DMS79 treated with DMSO at 0.1 percent for 48 hours (cell line): ENCODE data around the gene FBXL7.

Source experiments
- DNase-seq: peaks from one replicate; lab custom pipeline; 2025; lab: John Stamatoyannopoulos, UW

FBXL7 gene

DNA sequence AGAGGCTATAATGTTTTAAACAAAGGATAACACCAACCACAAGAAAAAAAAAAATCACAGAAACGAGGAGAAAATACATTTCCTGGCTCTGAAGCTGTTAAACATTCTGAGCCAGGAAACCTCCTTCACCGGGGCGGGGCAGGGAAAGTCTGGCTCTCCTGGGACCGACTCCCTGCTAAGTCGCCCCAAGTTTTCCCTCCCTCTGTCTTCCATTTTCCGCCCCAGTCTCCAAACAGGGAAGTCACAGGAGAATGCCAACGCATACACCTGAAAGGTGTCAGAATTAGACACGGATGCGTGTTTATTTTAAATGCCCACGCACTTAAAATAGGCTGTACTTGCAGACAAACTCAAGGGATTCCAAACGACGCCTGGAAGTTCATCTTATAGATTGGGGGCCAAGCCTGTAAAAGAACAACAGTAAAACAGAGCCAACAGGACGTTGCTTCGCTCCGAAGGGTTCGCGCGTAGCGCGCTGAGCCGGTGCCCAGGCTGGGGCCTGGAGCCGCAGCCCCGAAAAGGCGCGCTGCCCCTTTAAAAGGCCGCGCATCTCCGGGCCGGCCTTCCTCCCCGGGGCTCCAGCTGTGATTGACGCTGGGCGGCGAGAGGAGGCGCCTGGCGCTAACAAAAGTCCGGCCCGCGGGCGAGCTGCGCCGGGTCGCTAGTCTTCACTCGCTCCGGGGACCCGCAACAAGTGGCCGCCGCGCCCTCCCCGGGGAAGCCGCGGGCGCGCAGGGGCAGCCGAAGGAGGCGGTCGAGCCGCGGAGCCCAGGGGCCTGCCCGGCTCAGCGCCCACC lies at the start of gene FBXL7:
TSS of gene FBXL7 (plus strand) at position 653 of the 797 bp plus-strand sequence.
- no peak for DNase-seq

DNA sequence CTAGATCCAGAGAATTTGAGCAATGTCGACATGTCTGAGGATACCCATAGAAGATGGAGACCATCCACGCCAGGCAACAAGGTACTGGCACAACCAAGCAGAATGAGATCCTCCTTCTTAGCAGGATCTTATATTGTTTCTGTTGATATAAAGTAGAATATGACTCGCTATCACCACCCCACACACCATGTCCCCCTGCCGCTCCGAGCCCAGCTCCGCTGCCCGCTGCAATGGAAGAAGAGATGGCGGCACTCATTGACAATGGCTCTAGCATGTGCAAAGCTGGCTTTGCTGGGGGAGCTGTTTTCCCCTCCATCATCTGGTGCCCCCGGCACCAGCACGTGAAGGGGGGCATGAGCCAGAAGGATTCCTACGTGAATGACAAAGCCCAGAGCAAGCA lies 49.5 kb upstream of the FBXL7 start:
- DNase-seq: no peak

DNA sequence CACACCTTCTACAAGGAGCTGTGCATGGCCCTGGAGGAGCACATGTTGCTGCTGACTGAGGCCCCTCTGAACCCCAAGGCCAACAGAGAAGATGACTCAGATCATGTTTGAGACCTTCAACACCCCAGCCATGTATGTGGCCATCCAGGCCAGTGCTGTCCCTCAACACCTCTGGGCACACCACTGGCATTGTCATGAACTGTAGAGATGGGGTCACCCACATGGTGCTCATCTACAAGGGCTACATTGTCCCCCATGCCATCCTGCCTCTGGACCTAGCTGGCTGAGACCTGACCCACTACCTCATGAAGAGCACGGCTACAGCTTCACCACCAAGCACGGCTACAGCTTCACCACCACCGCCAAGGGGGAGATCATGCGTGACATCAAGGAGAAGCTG lies 49.0 kb upstream of the FBXL7 start:
- no peak for DNase-seq

DNA sequence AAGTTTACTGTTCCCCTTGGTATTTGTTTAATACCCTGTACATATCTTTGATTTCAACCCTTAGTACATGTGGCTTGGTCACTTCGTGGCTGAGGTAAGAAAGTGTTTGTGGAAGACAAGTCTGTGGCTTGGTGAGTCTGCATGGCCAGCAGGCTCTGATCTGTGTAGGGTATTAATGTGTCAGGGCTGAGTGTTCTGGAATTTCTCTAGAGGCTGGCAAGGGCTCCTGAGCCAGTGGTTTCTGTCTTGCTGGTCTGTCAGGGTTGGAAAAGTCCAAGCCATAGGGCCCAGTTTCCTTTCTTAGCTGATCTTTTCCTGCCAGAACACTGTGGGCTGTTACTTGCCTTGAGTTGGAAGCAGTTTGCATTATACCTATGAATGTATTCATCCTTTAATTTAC lies 48.0 kb upstream of the FBXL7 start:
- DNase-seq: no peak

DNA sequence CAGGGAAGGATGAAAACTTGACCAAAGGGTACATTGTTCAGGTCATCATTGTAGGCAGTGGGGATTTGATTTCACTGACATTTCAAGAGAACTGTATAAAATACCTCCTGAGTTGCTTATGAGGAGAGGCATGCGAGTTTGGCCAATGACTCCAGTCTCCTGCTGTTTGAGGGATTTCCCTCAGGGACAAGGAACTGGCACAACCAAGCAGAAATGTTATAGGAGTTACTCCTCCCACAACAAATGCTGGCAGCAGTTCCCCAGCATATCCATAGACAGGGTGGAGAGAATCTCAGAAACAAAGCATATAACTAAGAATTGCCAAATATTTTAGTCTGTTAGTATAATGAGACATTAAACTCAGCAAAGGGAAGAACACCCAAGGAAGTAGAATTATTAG lies 47.2 kb upstream of the FBXL7 start:
- no peak for DNase-seq

DNA sequence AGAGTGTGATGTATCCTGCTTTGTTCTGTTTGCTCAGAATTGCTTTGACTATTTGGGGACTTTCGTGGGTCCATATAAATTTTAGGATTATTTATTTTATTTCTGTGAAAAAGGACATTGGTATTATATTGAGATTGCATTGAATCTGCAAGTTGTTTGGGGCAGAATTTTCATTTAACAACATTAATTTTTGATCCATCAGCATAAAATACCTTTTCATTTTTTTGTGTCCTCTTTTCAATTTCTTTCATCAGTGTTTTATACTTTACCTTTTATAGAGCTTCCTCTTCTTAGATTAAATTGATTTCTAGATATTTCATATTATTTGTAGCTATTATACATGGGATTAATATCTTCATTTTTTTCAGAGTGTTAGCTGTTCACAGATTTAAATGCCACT lies 40.8 kb upstream of the FBXL7 start:
- DNase-seq: no peak

DNA sequence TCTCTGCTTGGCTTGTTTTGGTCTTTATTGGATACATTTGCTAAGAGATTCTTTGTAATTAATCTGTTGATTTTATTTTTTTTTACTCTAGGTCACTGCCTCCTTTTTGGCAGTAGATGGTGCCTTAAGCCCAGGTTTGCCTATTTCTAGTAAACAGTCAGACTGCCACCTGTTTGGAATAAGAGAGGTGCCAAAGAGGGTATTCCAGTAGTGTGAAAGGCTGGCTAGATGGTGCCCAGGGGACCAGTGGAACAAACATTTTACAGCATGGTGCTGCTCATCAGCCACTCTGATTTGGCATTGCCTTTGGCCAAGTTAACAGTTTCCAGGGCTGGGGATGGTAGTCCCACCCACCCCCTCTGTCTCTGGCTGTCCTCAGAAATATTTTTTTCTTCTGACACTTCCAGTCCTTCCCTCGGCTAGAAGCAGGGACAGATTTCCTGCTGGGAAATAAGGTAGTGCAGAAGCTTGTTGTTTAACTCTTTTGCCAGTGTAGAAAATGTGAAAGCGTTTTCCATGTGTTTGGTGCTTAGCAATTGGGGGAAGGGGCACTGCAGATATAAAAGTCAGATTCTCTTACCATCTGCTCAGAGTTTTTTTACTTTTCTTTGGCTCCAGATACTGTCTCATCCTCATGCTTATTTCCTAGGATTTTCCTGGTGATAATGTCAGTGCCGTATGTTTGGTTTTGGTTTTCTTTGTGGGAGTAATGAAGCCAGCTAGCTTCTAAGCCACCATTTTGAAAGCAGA lies 36.6 kb upstream of the FBXL7 start:
- no peak for DNase-seq

DNA sequence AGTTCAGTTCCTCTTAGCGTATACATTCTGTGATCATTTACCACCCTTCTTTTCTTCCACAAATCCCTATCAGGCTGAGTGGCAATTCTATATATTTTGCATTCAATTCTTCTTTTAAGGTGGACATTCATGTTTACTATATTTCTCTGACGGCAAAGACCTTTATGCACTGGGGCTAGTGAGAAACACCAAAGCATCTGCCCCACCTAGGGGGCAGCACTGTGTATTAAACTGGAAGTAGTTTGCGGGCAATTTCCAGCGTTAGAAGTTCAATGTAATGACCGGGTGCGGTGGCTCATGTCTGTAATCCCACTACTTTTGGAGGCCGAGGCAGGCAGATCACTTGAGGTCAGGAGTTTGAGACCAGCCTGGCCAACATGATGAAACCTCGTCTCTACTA lies 27.9 kb upstream of the FBXL7 start:
- no peak for DNase-seq

DNA sequence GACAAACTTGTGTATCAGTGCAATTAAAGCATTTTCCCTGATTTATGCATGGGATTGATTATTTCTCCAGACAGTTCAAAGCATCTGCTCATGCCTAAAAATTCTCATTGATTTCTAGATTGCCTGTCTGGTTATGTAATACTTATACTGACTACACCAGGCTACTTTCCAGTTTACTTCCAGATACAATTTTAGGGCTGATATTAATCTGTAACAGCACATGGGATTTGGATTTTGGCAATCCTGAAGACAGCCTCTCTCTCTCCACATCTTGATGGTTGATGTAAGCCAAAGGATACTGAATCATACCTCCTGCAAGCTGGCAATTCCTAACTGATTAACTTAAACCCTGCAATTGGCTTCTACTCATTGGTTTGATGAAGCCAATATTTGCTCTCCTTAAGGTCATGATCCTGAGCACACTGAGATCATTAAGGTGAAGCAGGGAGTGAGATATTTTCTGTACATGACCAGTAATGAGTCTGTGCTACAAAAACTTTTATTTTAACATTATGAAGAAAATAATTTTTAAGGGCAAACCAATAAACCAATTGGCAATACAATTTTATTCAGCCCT lies 25.7 kb upstream of the FBXL7 start:
- DNase-seq: no peak

DNA sequence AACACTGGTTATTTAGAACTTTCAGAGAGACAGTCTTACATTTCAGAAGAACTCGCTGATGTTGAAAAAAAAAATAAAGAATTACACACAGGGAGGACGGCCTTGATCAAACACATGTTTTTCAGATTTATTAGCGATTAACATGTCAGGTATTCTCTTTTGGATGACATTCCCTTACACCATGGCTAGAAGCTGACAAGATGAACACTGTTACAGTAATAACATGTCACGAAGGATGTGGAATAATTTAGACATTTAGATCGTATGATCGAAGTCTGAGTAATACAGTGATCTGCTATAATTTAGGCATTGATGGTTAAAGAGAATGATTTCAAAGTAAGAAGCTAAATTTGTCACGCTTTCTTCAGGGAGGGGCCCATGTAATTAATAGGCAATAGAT lies 24.6 kb upstream of the FBXL7 start:
- no peak for DNase-seq

DNA sequence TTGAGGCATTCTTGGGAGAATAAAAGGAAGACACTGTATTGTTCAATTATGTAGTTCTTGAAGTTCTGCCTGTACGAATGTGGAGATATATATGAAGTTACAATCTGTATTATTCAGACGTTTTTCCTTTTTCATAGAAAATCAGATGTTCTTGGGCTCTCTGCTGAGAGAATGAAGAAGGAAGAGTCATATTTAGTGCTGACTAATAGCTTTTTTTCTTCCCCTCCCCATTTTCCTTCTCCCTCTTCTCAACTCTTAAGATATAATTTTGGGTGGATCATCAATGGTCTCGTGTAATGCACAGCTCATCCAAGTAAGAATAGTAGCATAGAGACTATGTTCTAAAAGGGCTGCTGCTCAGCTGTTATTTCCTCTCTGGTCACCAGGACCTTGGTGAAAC lies 23.0 kb upstream of the FBXL7 start:
- no peak for DNase-seq

DNA sequence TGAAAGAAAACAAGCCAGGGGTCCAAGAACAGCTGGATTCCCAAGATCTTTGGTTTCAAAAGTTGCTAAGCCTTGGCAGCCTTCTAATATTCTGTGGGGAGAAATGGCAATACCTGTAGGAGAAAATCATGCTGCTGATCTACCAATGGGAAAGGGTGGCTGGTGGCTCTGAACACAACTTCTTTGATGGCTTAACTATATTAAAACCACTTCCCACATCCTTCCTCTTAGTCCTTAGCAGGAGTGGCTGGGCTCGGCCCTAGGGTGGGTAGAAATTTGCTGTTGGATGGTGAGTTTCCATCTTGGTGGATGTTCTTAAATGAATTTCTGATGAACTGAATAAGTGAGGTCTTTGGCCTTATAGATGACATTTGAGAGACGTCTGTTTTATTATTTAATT lies 19.5 kb upstream of the FBXL7 start:
- DNase-seq: no peak

DNA sequence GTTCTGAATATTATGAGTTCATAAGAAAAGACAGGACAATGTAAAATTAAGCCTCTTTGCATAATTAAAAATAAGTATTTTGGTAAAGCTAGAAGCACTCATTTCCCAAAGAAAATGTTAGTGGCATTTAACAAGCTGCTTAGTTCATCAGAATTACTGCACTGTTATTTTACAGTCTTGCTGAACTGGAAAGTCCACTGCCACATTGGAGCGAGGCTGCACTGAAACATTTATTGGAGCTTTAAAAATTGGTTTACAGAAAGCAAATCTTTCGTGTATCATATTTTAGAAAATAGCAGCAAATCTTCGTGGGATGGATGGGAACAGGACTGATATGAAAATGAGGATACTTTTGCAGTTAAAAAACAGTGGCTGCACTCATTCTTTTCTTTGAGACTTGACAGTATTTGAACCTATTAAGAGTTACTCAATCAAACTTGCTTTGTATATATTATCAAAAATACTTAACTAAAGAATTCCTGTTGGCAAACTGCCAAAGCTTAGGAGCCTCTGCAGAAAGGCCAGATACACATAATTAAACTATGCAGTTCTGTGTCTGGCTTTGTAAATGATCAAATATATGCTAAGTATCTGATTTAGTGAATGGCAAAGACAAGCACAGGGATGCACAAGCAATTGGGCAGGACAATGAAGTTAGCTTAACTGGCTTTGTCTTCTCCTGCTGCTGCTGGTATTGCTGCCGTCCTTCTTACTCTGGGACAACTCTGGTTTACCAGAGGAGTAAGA lies 16.5 kb upstream of the FBXL7 start:
- DNase-seq: no peak

DNA sequence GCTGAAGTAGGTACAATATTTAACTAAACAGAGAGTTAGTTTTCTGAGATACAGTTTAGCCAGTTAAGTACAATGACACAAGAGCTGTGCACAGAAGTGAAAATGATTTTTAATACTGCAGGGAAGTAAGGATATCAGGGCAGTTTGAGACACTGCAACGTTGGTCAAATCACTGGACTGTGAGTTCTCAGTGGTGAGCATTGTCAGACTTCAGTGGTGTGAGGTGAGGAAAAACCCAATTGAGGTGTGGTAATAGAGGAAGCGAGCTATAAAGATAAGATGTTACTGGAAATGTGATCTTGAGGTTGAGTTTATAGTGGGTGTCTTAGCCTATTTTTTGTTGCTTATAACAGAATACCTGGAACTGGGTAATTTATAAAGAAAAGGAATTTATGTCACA lies 12.8 kb upstream of the FBXL7 start:
- DNase-seq: no peak

DNA sequence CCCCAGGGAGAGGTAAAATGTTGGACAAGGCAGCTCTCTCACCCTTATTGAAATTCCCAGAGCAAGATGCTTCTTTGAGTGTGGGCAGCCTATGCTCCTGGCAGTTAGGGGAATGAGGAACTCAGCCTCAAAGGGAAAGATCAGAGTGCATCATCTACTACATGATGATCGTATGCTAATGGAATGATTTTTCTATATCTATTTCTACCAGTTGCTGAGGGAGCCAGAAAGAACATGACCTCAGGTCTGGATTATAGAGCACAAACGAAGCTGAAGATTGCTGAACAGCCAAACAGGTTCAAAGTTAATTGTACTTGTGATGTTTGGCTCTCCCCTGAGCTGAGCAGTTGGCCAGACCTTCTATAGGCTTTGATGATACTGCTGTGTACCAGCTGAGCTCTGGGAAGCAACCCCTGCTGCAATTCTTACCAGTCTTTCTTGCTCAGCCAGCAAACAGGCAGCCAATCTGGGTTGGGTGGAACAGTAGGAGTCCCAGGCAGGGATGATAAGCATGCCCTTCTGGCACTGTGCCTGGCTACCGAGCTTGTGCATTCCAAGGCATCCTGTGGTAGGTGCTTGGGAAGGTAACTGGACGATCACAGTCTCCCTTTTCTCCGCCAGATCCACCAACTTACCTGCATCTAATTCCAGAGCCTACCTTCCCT lies 10.3 kb upstream of the FBXL7 start:
- no peak for DNase-seq

DNA sequence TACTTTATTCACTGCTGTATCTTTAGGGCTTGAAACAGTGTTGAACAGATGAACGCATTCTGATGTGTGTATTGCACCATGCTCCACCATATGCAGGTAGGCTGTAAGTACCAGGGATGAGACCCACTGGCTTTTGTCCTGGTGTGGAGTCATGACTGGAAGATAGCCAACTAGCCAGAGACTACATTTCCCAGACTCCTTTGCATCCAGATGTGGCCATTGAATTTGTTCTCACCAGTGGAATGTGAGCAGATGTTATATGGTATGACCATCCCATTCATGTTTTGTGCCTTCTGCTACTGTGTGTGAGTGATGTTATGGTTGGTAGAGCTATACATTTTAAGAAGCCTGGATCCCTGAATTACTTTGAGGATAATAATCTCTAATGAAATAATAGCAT lies 7.4 kb upstream of the FBXL7 start:
- DNase-seq: no peak

DNA sequence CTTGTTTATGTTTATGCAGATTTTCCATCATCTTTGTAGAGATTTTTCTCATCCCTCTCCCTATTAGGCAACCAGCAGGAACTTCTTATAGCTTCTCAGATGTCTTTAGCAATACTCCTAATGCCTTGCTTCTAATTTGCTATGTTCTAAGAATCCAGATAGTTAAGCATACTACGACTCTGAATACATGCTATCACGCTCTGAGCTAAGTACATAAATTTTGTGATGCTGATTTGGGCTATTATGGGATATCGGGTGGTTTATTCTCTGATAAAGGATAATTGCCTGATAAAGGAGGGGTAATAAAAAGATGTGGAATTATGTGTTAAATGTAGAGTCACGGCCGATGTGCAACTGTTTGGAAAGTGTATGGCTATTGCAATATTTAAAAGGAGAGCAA lies 6.5 kb upstream of the FBXL7 start:
- no peak for DNase-seq

DNA sequence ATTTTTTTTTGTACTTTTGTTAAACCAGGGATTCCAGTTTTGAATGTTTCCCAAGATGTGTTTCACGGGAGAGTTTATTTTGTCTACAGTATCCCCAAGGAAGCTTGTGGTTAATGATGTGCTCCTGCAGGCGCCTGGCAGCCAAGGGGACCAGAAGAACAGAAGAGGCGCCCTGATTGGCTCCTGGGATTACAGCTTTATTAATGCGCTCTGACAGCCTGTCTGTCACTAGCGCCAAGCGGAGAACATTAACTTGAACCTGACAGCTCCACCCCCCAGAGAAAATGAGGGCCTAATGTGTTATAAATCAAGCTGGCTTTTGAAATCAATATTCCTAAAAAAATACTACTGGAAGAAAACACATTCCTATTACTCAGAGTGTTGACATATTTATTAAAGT lies 5.0 kb upstream of the FBXL7 start:
- no peak for DNase-seq

DNA sequence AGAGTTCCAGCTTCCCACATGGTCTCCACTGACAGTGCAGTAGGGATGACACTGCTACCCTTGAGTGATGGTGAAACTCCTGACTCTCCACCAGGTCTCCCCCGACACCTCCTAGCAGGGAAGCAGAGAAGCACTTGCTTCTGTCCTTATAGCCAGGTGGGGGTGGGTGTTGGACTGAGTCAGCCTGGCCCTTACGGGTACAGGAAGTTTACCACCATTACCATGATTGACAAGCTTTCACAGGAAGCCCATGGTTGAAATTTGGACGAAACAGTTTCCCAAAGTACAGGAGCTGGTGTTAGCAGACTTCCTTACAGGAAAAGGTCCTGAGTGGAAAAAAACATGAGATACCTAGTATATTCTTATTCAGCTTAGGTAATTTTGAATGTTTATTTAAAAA lies 3.1 kb upstream of the FBXL7 start:
- DNase-seq: no peak

DNA sequence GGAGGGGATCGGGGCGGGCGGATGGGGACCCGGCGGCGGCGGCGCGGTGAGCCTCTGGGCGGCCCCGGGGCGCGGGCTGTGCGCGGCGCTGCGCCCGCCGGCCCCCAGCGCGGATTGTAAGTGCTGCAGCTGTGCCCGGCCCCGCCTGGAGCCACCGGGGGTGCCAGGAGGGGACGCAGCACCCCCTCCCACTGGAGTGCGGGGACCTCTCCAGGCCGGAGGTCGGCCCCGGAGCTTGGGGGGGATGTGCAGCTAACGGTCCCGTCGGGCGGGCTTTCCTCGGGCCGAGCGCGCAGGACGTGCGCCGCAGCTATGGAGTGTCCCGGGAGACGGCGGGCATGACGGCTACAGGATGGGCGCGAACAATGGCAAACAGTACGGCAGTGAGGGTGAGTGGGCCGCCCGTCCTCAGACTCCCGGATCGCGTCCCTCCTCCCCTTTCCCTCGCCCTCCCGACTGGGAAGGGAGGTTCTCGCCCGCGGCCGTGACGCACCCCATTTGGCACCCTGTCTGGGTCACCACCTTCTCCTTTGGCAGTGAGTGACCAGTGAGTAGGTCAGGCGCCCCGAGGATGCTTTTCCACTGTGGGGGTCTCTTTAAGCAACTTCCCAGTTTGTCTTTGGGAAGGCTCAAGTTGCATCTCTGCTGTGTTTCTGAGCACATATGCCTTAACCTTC lies 483 bp downstream of the FBXL7 start:
- DNase-seq: no peak

DNA sequence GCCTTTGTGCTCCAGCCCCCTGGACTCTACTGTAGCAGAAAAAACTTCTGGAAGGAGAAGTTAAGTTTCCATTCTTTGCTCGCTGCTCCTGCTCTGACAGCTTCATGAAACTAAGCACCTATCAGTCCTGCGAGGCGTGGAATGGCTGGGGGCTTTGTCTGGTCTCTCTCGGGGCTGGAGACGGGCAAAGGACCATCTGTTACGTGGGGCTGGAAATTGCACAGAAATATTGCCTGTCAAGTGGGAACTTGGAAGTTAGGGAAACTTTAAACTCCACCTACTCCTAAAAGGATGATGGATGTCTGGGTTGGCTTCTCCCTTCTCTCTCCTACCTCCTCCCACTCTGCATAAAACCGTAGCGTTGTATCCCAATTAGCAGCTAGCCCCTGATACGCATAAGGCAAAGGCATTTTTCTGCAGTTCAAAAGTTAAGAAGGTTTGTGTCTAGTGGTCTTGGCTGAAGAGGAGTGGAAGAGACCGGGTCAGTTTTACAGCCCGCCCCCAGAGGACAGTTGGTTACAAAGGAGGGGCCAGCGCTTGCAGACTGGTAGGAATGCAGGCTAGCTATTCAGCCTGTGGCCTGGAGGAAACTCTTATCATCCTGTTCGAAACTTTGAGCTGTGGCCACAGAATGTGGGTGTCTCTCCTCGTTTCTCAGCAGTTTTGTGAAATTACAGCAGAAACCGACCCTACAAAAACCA lies 1.3 kb downstream of the FBXL7 start:
- no peak for DNase-seq
